AG04450 (cell line): ENCODE measurements around the gene MEDAG. TPM values are rescaled to one million over a fixed set of nuclear protein-coding genes. Genes with fewer than 3 reads are reported as not detected.

Experiments
- CTCF ChIA-PET: fragments of 300-600, 350-600 bp; formaldehyde crosslinking; extraction: SDS; loops from one replicate; lab custom pipeline; 2022; ENCODE audit warnings: antibody characterized with exemption, inconsistent platforms; lab: Charles Lee
- POLR2A ChIA-PET: fragments of 350-600 bp; formaldehyde crosslinking; extraction: SDS; loops from one replicate; lab custom pipeline; 2021; ENCODE audit warnings: antibody characterized with exemption, inconsistent platforms; lab: Yijun Ruan, JAX
- DNase-seq: peaks from one replicate; pipeline ENCODE4 v3.0.0-alpha.2; 2011; ENCODE audit warnings: low read depth, low spot score
- H3K27ac ChIP-seq: one replicate; pipeline ENCODE4 v1.5.1; 2012; ENCODE audit warnings: low read depth, low read length, control low read depth
- H3K27me3 ChIP-seq: one replicate; pipeline ENCODE4 v1.6.0; 2012; ENCODE audit warnings: low read length; ENCODE audit not compliant: control insufficient read depth, insufficient read depth
- H3K4me3 ChIP-seq: 2 replicates; pipeline ENCODE4 v1.5.1; 2011; ENCODE audit warnings: mild to moderate bottlenecking, low read depth, low read length, control low read depth
- H3K9me3 ChIP-seq: 2 replicates; pipeline ENCODE4 v1.5.1; 2012; ENCODE audit warnings: low read length; ENCODE audit not compliant: control insufficient read depth, insufficient read depth
- CTCF ChIP-seq: IDR thresholded peaks from 2 replicates; pipeline ENCODE4 v1.5.1; 2011; ENCODE audit warnings: low read depth, low read length, control low read depth, inconsistent platforms
- polyA plus RNA-seq: library from polyadenylated mRNA; depleted of rRNA; stranded (reverse); fragments of >200 nt; gene quantifications from 2 replicates; pipeline ENCODE4 v1.2.3, GENCODE V29; 2011

MEDAG gene
- polyA plus RNA-seq, 1 experiment: 3.7 TPM

- no peak for DNase-seq
- Histone ChIP-seq H3K27ac (no peak overlapping the region), H3K27me3 (no peaks in the 10 kb centered on the region), H3K9me3 (peaks cover 10% of the 10 kb centered on the region), H3K4me3 (no peak overlapping the region)
- POLR2A ChIA-PET: no interaction called here
- no peak for TF ChIP-seq CTCF
- CTCF ChIA-PET: no interaction called here
These were observed 44.1 kb upstream of the MEDAG start for GRCh38 chr13:30861836-30862467.

- TF ChIP-seq CTCF: no peak
- no peak for DNase-seq
- peaks cover 10% of the 10 kb centered on the region for H3K9me3 ChIP-seq
- CTCF ChIA-PET: no interaction called here
- H3K27me3 ChIP-seq: no peaks in the 10 kb centered on the region
- POLR2A ChIA-PET: no interaction called here
- no peak overlapping the region for H3K4me3 ChIP-seq
- peak overlapping the region; percentile 21 for H3K27ac ChIP-seq
These were observed 43.4 kb upstream of the MEDAG start for GRCh38 chr13:30862707-30863106.

GRCh38 chr13:30863231-30863630 is 42.8 kb upstream of the MEDAG start:
- Histone ChIP-seq H3K9me3 (peaks cover 6% of the 10 kb centered on the region), H3K27me3 (no peaks in the 10 kb centered on the region), H3K4me3 (no peak overlapping the region), H3K27ac (no peak overlapping the region)
- ChIA-PET POLR2A (no interaction called here), CTCF (interaction anchor here (5.5 kb wide), 1 partner anchor 28 kb away, joined by 27 read pairs; no protein-coding TSS in a partner anchor)
- no peak for DNase-seq
- TF ChIP-seq CTCF: no peak

GRCh38 chr13:30863796-30864195 is 42.3 kb upstream of the MEDAG start:
- H3K27ac ChIP-seq: peak overlapping the region; percentile 100
- DNase-seq: no peak
- TF ChIP-seq CTCF: no peak
- H3K9me3 ChIP-seq: peaks cover under 1% of the 10 kb centered on the region
- ChIA-PET CTCF (interaction anchor here (5.5 kb wide), 1 partner anchor 28 kb away, joined by 27 read pairs; no protein-coding TSS in a partner anchor), POLR2A (no interaction called here)
- H3K27me3 ChIP-seq: no peaks in the 10 kb centered on the region
- no peak overlapping the region for H3K4me3 ChIP-seq

- Histone ChIP-seq H3K9me3 (no peaks in the 10 kb centered on the region), H3K27me3 (no peaks in the 10 kb centered on the region), H3K4me3 (peak overlapping the region; percentile 18), H3K27ac (peak overlapping the region; percentile 100)
- ChIA-PET POLR2A (interaction anchor here (0.7 to 1.9 kb wide), 4 partner anchors 16 to 248 kb away, joined by 4 to 13 read pairs (median 4); no protein-coding TSS in a partner anchor), CTCF (interaction anchor here (0.6 to 5.5 kb wide), 14 partner anchors 8 to 241 kb away, joined by 3 to 57 read pairs (median 6); no protein-coding TSS in a partner anchor)
- TF ChIP-seq CTCF: no peak
- DNase-seq: peak; percentile 89
These were observed 41.5 kb upstream of the MEDAG start for GRCh38 chr13:30864433-30865122.
